ENCODE data around the gene EVC2.

The EVC2 gene

GRCh38 chr4:5683566-5683965 lies 24.8 kb downstream of the EVC2 start:
- DNase-seq (ENCODE audit: low read depth): no peak

GRCh38 chr4:5678977-5679376 lies 29.4 kb downstream of the EVC2 start:
- DNase-seq (ENCODE audit: low read depth): peak; percentile 35

- no peak for DNase-seq (ENCODE audit: low read depth)
Observed at GRCh38 chr4:5676763-5677162, 31.6 kb downstream of the EVC2 start.

- no peak for DNase-seq (ENCODE audit: low read depth)
Observed at GRCh38 chr4:5666741-5667140, 41.6 kb downstream of the EVC2 start.

GRCh38 chr4:5664778-5665177 lies 43.6 kb downstream of the EVC2 start:
- no peak for DNase-seq (ENCODE audit: low read depth)

- DNase-seq (ENCODE audit: low read depth): no peak
Observed at GRCh38 chr4:5662555-5662954, 45.8 kb downstream of the EVC2 start.

GRCh38 chr4:5661237-5661636 lies 47.1 kb downstream of the EVC2 start:
- no peak for DNase-seq (ENCODE audit: low read depth)

- DNase-seq (ENCODE audit: low read depth): no peak
Observed at GRCh38 chr4:5660185-5660584, 48.2 kb downstream of the EVC2 start.

GRCh38 chr4:5658974-5659373 lies 49.4 kb downstream of the EVC2 start:
- DNase-seq (ENCODE audit: low read depth): no peak

- DNase-seq (ENCODE audit: low read depth): no peak
Observed at GRCh38 chr4:5656415-5656814, 51.9 kb downstream of the EVC2 start.

GRCh38 chr4:5654791-5655190 lies 53.6 kb downstream of the EVC2 start:
- DNase-seq (ENCODE audit: low read depth): no peak

- DNase-seq (ENCODE audit: low read depth): no peak
Observed at GRCh38 chr4:5651089-5651488, 57.3 kb downstream of the EVC2 start.

GRCh38 chr4:5650040-5650439 lies 58.3 kb downstream of the EVC2 start:
- DNase-seq (ENCODE audit: low read depth): no peak

GRCh38 chr4:5647351-5647750 lies 61.0 kb downstream of the EVC2 start:
- no peak for DNase-seq (ENCODE audit: low read depth)

- DNase-seq (ENCODE audit: low read depth): no peak
Observed at GRCh38 chr4:5640096-5640495, 68.3 kb downstream of the EVC2 start.

GRCh38 chr4:5639556-5639955 lies 68.8 kb downstream of the EVC2 start:
- no peak for DNase-seq (ENCODE audit: low read depth)

GRCh38 chr4:5638976-5639375 lies 69.4 kb downstream of the EVC2 start:
- peak; percentile 41 for DNase-seq (ENCODE audit: low read depth)

GRCh38 chr4:5638316-5638715 lies 70.0 kb downstream of the EVC2 start:
- DNase-seq (ENCODE audit: low read depth): peak; percentile 83

GRCh38 chr4:5636766-5637670 lies 71.3 kb downstream of the EVC2 start:
- no peak for DNase-seq (ENCODE audit: low read depth)

- DNase-seq (ENCODE audit: low read depth): peak; percentile 60
Observed at GRCh38 chr4:5635826-5636195, 72.5 kb downstream of the EVC2 start.

- no peak for DNase-seq (ENCODE audit: low read depth)
Observed at GRCh38 chr4:5632571-5632970, 75.8 kb downstream of the EVC2 start.

GRCh38 chr4:5632066-5632440 lies 76.3 kb downstream of the EVC2 start:
- no peak for DNase-seq (ENCODE audit: low read depth)

GRCh38 chr4:5631352-5632065 lies 76.8 kb downstream of the EVC2 start:
- no peak for DNase-seq (ENCODE audit: low read depth)

GRCh38 chr4:5630762-5631161 lies 77.6 kb downstream of the EVC2 start:
- no peak for DNase-seq (ENCODE audit: low read depth)
